ENCODE data around the gene APOM. TPM values are rescaled to one million over a fixed set of nuclear protein-coding genes. Genes with fewer than 3 reads are reported as not detected.
A peak's percentile ranks its signal among the peaks of the same experiment; 100 is the strongest.

Gene APOM
- total and polyA plus RNA-seq, 9 donors = 1.3 to 7.7 (median 4.0) TPM

- 0 to 1% (median 0%) methylated on average over 50 of the region's 50 CpGs for WGBS, 3 donors
- TF ChIP-seq, protein P1, sequence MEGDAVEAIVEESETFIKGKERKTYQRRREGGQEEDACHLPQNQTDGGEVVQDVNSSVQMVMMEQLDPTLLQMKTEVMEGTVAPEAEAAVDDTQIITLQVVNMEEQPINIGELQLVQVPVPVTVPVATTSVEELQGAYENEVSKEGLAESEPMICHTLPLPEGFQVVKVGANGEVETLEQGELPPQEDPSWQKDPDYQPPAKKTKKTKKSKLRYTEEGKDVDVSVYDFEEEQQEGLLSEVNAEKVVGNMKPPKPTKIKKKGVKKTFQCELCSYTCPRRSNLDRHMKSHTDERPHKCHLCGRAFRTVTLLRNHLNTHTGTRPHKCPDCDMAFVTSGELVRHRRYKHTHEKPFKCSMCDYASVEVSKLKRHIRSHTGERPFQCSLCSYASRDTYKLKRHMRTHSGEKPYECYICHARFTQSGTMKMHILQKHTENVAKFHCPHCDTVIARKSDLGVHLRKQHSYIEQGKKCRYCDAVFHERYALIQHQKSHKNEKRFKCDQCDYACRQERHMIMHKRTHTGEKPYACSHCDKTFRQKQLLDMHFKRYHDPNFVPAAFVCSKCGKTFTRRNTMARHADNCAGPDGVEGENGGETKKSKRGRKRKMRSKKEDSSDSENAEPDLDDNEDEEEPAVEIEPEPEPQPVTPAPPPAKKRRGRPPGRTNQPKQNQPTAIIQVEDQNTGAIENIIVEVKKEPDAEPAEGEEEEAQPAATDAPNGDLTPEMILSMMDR (IDR thresholded peaks at IDR 0.05) = peak in 1 of 3 donors; percentile 55
- TF ChIP-seq POLR2A (IDR thresholded peaks at IDR 0.05) (peak; percentile 98), EP300 (IDR thresholded peaks at IDR 0.05) (peak; percentile 10)
- Histone ChIP-seq H3K9me3 (no peaks in the 10 kb centered on the region), H3K27me3 (no peaks in the 10 kb centered on the region), H3K4me1 (ENCODE audit: insufficient read depth) (peaks cover 1% of the 10 kb centered on the region), H3K36me3 (no peaks in the 10 kb centered on the region), H3K27ac (peak overlapping the region; percentile 82 to 98), H3K4me3 (peak overlapping the region; percentile 82)
- peak; percentile 97 to 98 (median 98) for DNase-seq
- intact Hi-C loops (cut with DNase I) = loop anchor here in 2 of 4 donors (2.0 to 10.0 kb wide), 3 partner anchors 33 to 1653 kb away; partner anchors contain the start of genes ATP6V1G2 (in 1 of the 2), BAG6 (in 1 of the 2), DDX39B (in 1 of the 2) and NFKBIL1 (in 1 of the 2)
These were observed 35.7 kb upstream of the APOM start for GRCh38 chr6:31619805-31620585.

DNA sequence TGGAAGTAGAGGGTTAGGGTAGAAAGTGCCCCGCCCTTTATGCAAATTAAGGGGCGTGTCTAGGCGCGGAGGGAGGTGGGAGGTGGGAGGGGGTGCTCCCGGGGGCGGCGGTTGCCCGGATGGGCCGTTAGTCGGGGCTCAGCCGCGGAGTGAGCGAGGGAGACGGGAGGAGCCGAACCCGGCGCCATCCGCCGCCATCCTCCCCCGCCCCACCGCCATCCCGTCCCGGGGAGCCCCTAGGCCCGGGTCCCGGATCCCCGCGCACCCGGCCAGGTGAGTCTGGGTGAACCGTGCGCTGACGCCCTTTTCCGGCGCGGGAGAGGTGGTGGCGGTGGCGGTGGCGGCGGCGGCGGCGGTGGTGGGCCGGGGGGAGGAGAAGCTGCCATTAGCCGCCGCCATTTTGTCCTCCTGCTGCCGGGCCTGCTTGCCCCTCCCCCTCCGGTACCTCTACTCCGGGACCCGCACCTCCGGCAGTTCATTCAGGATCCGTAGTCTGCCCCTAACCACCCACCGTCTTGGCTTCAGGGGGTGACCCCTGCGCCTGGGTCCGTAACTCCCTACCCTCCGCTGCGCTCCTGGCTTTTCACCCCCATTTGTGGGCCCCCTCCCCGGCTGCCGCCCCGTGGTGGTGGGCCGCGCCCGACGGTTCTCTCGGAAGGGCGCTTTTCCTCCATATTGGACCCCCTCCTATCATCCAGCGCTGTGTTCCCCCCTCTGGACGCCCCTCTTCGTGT, 34.9 kb upstream of the APOM start, which contains the start of gene PRRC2A:
PRRC2A (plus strand) TSS at position 130 of the 734 bp plus-strand sequence. CDS start 2,075 bp downstream, outside the sequence.
- H3K27me3 ChIP-seq = no peaks in the 10 kb centered on the region
- peaks cover 1% of the 10 kb centered on the region for H3K4me1 ChIP-seq (ENCODE audit: insufficient read depth)
- peak within 1 kb of the TSS; percentile 82 for H3K4me3 ChIP-seq
- no peaks in the 10 kb centered on the region for H3K36me3 ChIP-seq
- TF ChIP-seq EP300 (IDR thresholded peaks at IDR 0.05) = no peak
- peak; percentile 65 for TF ChIP-seq POLR2A (IDR thresholded peaks at IDR 0.05)
- intact Hi-C loops (cut with DNase I) = loop anchor here in 2 of 4 donors (2.0 to 5.0 kb wide), 2 partner anchors 32 to 1653 kb away; partner anchors contain the start of gene BAG6 (in 1 of the 2)
- DNase-seq = peak in 4 of 5 donors; percentile 83 to 96 (median 96)
- WGBS, 3 donors = 1% methylated on average over 26 to 67 of the region's 67 CpGs
- peak within 1 kb of the TSS; percentile 96 to 98 for H3K27ac ChIP-seq
- H3K9me3 ChIP-seq = no peaks in the 10 kb centered on the region

GRCh38 chr6:31621320-31621939, 34.3 kb upstream of the APOM start:
- Histone ChIP-seq H3K4me3 (peak overlapping the region; percentile 82), H3K27me3 (no peaks in the 10 kb centered on the region), H3K36me3 (no peaks in the 10 kb centered on the region), H3K9me3 (no peaks in the 10 kb centered on the region), H3K27ac (peak overlapping the region; percentile 96 to 98), H3K4me1 (ENCODE audit: insufficient read depth) (peaks cover 1% of the 10 kb centered on the region)
- intact Hi-C loops (cut with DNase I) = loop anchor here in 2 of 4 donors (2.0 to 5.0 kb wide), 2 partner anchors 31 to 1654 kb away; partner anchors contain the start of gene BAG6 (in 1 of the 2)
- 2 to 4% (median 2%) methylated on average over 15 of the region's 15 CpGs for WGBS, 3 donors
- no peak for DNase-seq
- TF ChIP-seq, protein P1 (IDR thresholded peaks at IDR 0.05) = no peak
- TF ChIP-seq EP300 (IDR thresholded peaks at IDR 0.05) (no peak), POLR2A (IDR thresholded peaks at IDR 0.05) (no peak)

- H3K27ac ChIP-seq = peak overlapping the region in 1 of 2 donors; percentile 98
- no peaks in the 10 kb centered on the region for H3K36me3 ChIP-seq
- H3K27me3 ChIP-seq = no peaks in the 10 kb centered on the region
- TF ChIP-seq, protein P1 (IDR thresholded peaks at IDR 0.05) = no peak
- no peak for TF ChIP-seq POLR2A (IDR thresholded peaks at IDR 0.05)
- no peak for TF ChIP-seq EP300 (IDR thresholded peaks at IDR 0.05)
- WGBS, 3 donors = 10 to 15% (median 13%) methylated on average over 4 of the region's 4 CpGs
- no peaks in the 10 kb centered on the region for H3K9me3 ChIP-seq
- peaks cover 1% of the 10 kb centered on the region for H3K4me1 ChIP-seq (ENCODE audit: insufficient read depth)
- intact Hi-C loops (cut with DNase I) = loop anchor here in 2 of 4 donors (2.0 to 5.0 kb wide), 2 partner anchors 31 to 1655 kb away; partner anchors contain the start of gene BAG6 (in 1 of the 2)
- DNase-seq = no peak
- peak overlapping the region; percentile 82 for H3K4me3 ChIP-seq
These were observed 33.7 kb upstream of the APOM start for GRCh38 chr6:31621991-31622390.

All from ovary (tissue), 9 donors.